Neural crest cell (in vitro differentiated cells): ENCODE data around the gene HSP90AA1. TPM values are rescaled to one million over a fixed set of nuclear protein-coding genes. Genes with fewer than 3 reads are reported as not detected.

Experiments
- DNase-seq: peaks from one replicate; pipeline ENCODE4 v3.0.0; 2021; ENCODE audit warnings: low read depth, mixed read lengths, low spot score
- H3K27ac Mint-ChIP-seq: one replicate; pipeline ENCODE4 v1.8.0; 2021; ENCODE audit warnings: mild to moderate bottlenecking, mixed read lengths; ENCODE audit not compliant: unreplicated experiment
- H3K27me3 Mint-ChIP-seq: 2 replicates; pipeline ENCODE4 v1.8.0; 2021; ENCODE audit warnings: low read depth, mild to moderate bottlenecking, mixed read lengths
- H3K36me3 Mint-ChIP-seq: 2 replicates; pipeline ENCODE4 v1.8.0; 2021; ENCODE audit warnings: low read depth, mild to moderate bottlenecking, mixed read lengths
- H3K4me1 Mint-ChIP-seq: 2 replicates; pipeline ENCODE4 v1.8.0; 2021; ENCODE audit warnings: mixed read lengths
- H3K4me3 Mint-ChIP-seq: one replicate; pipeline ENCODE4 v1.8.0; 2021; ENCODE audit warnings: mild to moderate bottlenecking, mixed read lengths
- H3K9me3 Mint-ChIP-seq: 2 replicates; pipeline ENCODE4 v1.8.0; 2021; ENCODE audit warnings: mixed read lengths
- CTCF ChIP-seq: fragments of 200-600 bp; sonication (generic); conservative IDR thresholded peaks from 2 replicates; pipeline ENCODE4 v1.5.0; 2021; ENCODE audit warnings: antibody characterized with exemption, mild to moderate bottlenecking
- total RNA-seq: library from RNA; stranded (reverse); gene quantifications from 2 replicates; pipeline ENCODE4 v1.2.1, GENCODE V29; 2021

HSP90AA1 gene
- total RNA-seq, 1 donor from 2014 or later, result 760 TPM

- no peak for TF ChIP-seq CTCF
- H3K27me3 Mint-ChIP-seq, result no peaks in the 10 kb centered on the region
- H3K27ac Mint-ChIP-seq, result no peak overlapping the region
- H3K4me1 Mint-ChIP-seq, result no peaks in the 10 kb centered on the region
- H3K36me3 Mint-ChIP-seq, result peaks cover 19% of the 10 kb centered on the region
- DNase-seq, result no peak
- no peak overlapping the region for H3K4me3 Mint-ChIP-seq
- H3K9me3 Mint-ChIP-seq, result no peaks in the 10 kb centered on the region
Measured at GRCh38 chr14:102050625-102051024, 36.2 kb downstream of the HSP90AA1 start.

GRCh38 chr14:102050026-102050405 lies 36.8 kb downstream of the HSP90AA1 start:
- H3K9me3 Mint-ChIP-seq, result no peaks in the 10 kb centered on the region
- no peak overlapping the region for H3K4me3 Mint-ChIP-seq
- TF ChIP-seq CTCF, result no peak
- no peak for DNase-seq
- H3K36me3 Mint-ChIP-seq, result peaks cover 15% of the 10 kb centered on the region
- H3K27ac Mint-ChIP-seq, result no peak overlapping the region
- no peaks in the 10 kb centered on the region for H3K27me3 Mint-ChIP-seq
- no peaks in the 10 kb centered on the region for H3K4me1 Mint-ChIP-seq

DNA sequence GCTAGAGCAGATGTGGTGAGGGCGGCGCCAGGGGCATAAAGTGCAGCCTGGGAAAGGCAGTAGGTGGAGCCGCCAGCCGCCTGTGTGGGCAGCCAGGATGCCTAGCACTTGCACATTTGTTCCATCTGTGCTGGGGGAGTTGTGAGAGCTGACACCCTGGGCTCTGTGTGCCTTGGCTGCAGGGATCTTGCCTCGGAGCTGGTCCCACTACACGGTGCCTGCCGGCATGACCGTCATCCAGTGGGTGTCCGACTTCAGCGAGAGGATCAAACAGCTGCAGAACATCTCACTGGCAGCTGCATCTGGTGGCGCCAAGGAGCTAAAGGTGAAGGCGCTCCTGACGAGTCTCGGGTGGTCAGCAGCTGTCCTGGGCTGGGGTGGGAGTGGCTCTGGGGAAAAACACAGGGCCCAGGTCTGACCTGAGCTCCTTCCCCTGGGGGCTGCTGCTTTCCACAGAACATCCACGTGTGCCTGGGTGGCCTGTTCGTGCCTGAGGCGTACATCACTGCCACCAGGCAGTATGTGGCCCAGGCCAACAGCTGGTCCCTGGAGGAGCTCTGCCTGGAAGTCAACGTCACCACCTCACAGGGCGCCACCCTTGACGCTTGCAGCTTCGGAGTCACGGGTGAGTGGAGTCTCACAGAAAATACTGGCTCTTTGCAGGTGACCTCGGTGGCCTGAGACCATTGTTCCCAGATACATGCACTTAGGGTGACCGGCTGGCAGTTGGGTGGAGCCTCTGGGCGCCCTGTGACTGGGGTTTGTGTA lies 37.4 kb downstream of the HSP90AA1 start:
- Mint-ChIP-seq H3K27ac (no peak overlapping the region), H3K4me3 (no peak overlapping the region), H3K36me3 (peaks cover 14% of the 10 kb centered on the region), H3K27me3 (no peaks in the 10 kb centered on the region), H3K9me3 (no peaks in the 10 kb centered on the region), H3K4me1 (no peaks in the 10 kb centered on the region)
- no peak for DNase-seq
- no peak for TF ChIP-seq CTCF

- peak overlapping the region; percentile 12 for H3K27ac Mint-ChIP-seq
- no peak for DNase-seq
- H3K4me1 Mint-ChIP-seq, result no peaks in the 10 kb centered on the region
- no peaks in the 10 kb centered on the region for H3K27me3 Mint-ChIP-seq
- no peak overlapping the region for H3K4me3 Mint-ChIP-seq
- H3K36me3 Mint-ChIP-seq, result peaks cover 17% of the 10 kb centered on the region
- TF ChIP-seq CTCF, result no peak
- no peaks in the 10 kb centered on the region for H3K9me3 Mint-ChIP-seq
Measured at GRCh38 chr14:102047808-102048540, 38.9 kb downstream of the HSP90AA1 start.

GRCh38 chr14:102046337-102047278 lies 40.2 kb downstream of the HSP90AA1 start:
- no peaks in the 10 kb centered on the region for H3K27me3 Mint-ChIP-seq
- no peak overlapping the region for H3K4me3 Mint-ChIP-seq
- H3K27ac Mint-ChIP-seq, result peak overlapping the region; percentile 43
- TF ChIP-seq CTCF, result peak; percentile 74
- no peaks in the 10 kb centered on the region for H3K9me3 Mint-ChIP-seq
- H3K36me3 Mint-ChIP-seq, result peaks cover 14% of the 10 kb centered on the region
- H3K4me1 Mint-ChIP-seq, result no peaks in the 10 kb centered on the region
- DNase-seq, result peak; percentile 43
